CD4-positive, alpha-beta T cell treated with Interleukin-2 at 100 ng/mL for 4 hours (primary cell): ENCODE measurements around the gene JAZF1.

ENCODE experiments used
- DNase-seq: peaks from one replicate; pipeline ENCODE4 v3.0.0-alpha.2; 2020; ENCODE audit warnings: low spot score

Gene JAZF1

GRCh38 chr7:28180364-28181147 is at the start of gene JAZF1:
Gene JAZF1, minus strand, starts transcription at chr7:28180795.
- peak; percentile 48 for DNase-seq

- no peak for DNase-seq
These were observed 49.7 kb upstream of the JAZF1 start for GRCh38 chr7:28230261-28230660.

- no peak for DNase-seq
These were observed 47.8 kb upstream of the JAZF1 start for GRCh38 chr7:28228396-28228795.

GRCh38 chr7:28226003-28226402 is 45.4 kb upstream of the JAZF1 start:
- DNase-seq = no peak

GRCh38 chr7:28225576-28225975 is 45.0 kb upstream of the JAZF1 start:
- no peak for DNase-seq

GRCh38 chr7:28224675-28225074 is 44.1 kb upstream of the JAZF1 start:
- DNase-seq = no peak

- no peak for DNase-seq
These were observed 43.6 kb upstream of the JAZF1 start for GRCh38 chr7:28224172-28224571.

GRCh38 chr7:28222636-28223035 is 42.0 kb upstream of the JAZF1 start:
- no peak for DNase-seq

- no peak for DNase-seq
These were observed 39.2 kb upstream of the JAZF1 start for GRCh38 chr7:28219793-28220192.

- no peak for DNase-seq
These were observed 36.5 kb upstream of the JAZF1 start for GRCh38 chr7:28217143-28217542.

GRCh38 chr7:28211006-28211405 is 30.4 kb upstream of the JAZF1 start:
- no peak for DNase-seq

- no peak for DNase-seq
These were observed 27.9 kb upstream of the JAZF1 start for GRCh38 chr7:28208506-28208905.

- peak; percentile 4 for DNase-seq
These were observed 27.0 kb upstream of the JAZF1 start for GRCh38 chr7:28207486-28208158.

GRCh38 chr7:28205506-28205905 is 24.9 kb upstream of the JAZF1 start:
- no peak for DNase-seq

- DNase-seq = peak; percentile 2
These were observed 23.1 kb upstream of the JAZF1 start for GRCh38 chr7:28203508-28204240.

GRCh38 chr7:28202222-28202621 is 21.6 kb upstream of the JAZF1 start:
- no peak for DNase-seq

- no peak for DNase-seq
These were observed 20.5 kb upstream of the JAZF1 start for GRCh38 chr7:28201131-28201530.

- DNase-seq = peak; percentile 12
These were observed 20.0 kb upstream of the JAZF1 start for GRCh38 chr7:28200598-28200997.

GRCh38 chr7:28199021-28199510 is 18.5 kb upstream of the JAZF1 start:
- no peak for DNase-seq

- DNase-seq = no peak
These were observed 15.5 kb upstream of the JAZF1 start for GRCh38 chr7:28195910-28196620.

- no peak for DNase-seq
These were observed 12.4 kb upstream of the JAZF1 start for GRCh38 chr7:28192786-28193585.
